Activated CD8-positive, alpha-beta T cell treated with anti-CD3 and anti-CD28 coated beads, Interleukin-2, amount 10 ng/mL, durations not matched to agents 7 days and 5 days (primary cell): ENCODE data around the gene DPH5. TPM values are rescaled to one million over a fixed set of nuclear protein-coding genes. Genes with fewer than 3 reads are reported as not detected.
"Not testable (repeated sequence)": the region's sequence is repeated elsewhere in the genome, so short reads cannot be mapped to it uniquely, and the experiment has no call there.

Source experiments
- ATAC-seq: fragments of 150-1000 bp; cut with Tn5 transposase; one replicate; pipeline ENCODE4 v1.10.0; 2021; ENCODE audit warnings: moderate library complexity
- CTCF ChIA-PET: fragments of 350-600 bp; sonication (Branson Sonifier 250); formaldehyde crosslinking; loops from one replicate; lab custom pipeline; 2021; ENCODE audit warnings: antibody characterized with exemption; lab: Charles Lee
- POLR2A ChIA-PET: fragments of 350-600 bp; sonication (Branson Sonifier 250); formaldehyde crosslinking; loops from one replicate; lab custom pipeline; 2021; ENCODE audit warnings: antibody characterized with exemption; lab: Charles Lee
- DNase-seq: peaks from one replicate; pipeline ENCODE4 v3.0.0-alpha.2; 2020
- H3K27ac Mint-ChIP-seq: one replicate; pipeline ENCODE4 v1.8.0; 2021; ENCODE audit warnings: mild to moderate bottlenecking, mixed read lengths
- H3K27me3 Mint-ChIP-seq: one replicate; pipeline ENCODE4 v1.8.0; 2021; ENCODE audit warnings: low read depth, mixed read lengths
- H3K36me3 Mint-ChIP-seq: one replicate; pipeline ENCODE4 v1.8.0; 2021; ENCODE audit warnings: low read depth, mixed read lengths
- H3K4me1 Mint-ChIP-seq: one replicate; pipeline ENCODE4 v1.8.0; 2021; ENCODE audit warnings: low read depth, mixed read lengths
- H3K4me3 Mint-ChIP-seq: one replicate; pipeline ENCODE4 v1.8.0; 2021; ENCODE audit warnings: mild to moderate bottlenecking, mixed read lengths
- H3K9me3 Mint-ChIP-seq: one replicate; pipeline ENCODE4 v1.8.0; 2022; ENCODE audit warnings: mixed read lengths; ENCODE audit not compliant: insufficient read depth
- total RNA-seq, 2 experiments: library from RNA; stranded (reverse); gene quantifications; one replicate each; pipeline ENCODE4 v1.2.3, GENCODE V29; 2021

Gene DPH5, protein sequence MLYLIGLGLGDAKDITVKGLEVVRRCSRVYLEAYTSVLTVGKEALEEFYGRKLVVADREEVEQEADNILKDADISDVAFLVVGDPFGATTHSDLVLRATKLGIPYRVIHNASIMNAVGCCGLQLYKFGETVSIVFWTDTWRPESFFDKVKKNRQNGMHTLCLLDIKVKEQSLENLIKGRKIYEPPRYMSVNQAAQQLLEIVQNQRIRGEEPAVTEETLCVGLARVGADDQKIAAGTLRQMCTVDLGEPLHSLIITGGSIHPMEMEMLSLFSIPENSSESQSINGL
- total RNA-seq, result 10 to 100 TPM; 37.8 to 41.7 TPM

DNA sequence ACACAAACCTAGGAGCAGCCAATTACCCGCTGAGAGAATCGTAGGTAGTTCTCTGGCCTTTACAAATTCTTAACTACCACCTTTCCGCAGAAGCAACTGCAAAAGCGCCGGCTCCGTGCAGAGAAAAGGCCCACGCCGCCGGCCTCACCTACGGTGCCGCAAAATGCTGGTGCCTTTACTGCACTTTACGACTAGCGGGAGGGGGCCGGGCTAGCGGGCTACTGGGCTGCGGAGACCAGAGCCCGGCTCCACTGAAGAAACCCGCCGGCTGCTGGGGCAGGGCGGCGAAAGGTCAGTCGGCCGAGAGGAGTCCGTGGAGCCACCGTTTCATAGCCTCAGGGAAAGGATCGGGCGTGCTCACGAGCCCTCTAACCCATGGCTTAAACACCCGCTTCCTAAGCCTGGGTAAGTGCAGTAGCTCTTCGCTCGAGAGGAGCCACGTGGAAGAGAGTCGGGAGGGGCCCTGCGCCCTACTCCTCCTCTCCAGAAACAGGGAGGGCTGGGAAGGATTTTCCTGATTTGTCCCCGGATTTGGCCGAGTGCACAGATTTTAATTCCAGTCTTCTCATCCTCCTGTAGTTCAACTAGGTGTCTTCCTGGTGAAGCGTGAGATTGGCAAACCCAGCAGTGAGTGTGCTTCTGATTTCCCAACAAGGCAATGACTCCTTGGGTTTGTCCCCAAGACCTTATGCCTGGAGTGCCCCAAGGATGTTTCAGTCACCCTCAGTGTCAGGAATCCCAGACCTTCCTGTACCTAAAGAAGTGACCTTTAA, at the start of gene DPH5:
Gene DPH5 (minus strand): TSS at position 128 of the 773 bp plus-strand sequence. CDS start 341 bp downstream, outside the sequence.
- peaks cover 54% of the 10 kb centered on the region for H3K36me3 Mint-ChIP-seq
- ChIA-PET POLR2A (interaction anchor here (0.7 to 2.8 kb wide), 7 partner anchors 10 to 213 kb away, joined by 3 to 11 read pairs (median 3); partner anchors contain the start of gene S1PR1), CTCF (interaction anchor here (1.1 to 3.2 kb wide), 5 partner anchors 9 to 213 kb away, joined by 3 to 20 read pairs (median 4); no protein-coding TSS in a partner anchor)
- H3K9me3 Mint-ChIP-seq, result no peaks in the 10 kb centered on the region
- H3K27ac Mint-ChIP-seq, result peak within 1 kb of the TSS; percentile 96
- no peaks in the 10 kb centered on the region for H3K27me3 Mint-ChIP-seq
- H3K4me1 Mint-ChIP-seq, result peaks cover 56% of the 10 kb centered on the region
- DNase-seq (peak; percentile 93), ATAC-seq (peak; percentile 96)
- peak within 1 kb of the TSS; percentile 99 for H3K4me3 Mint-ChIP-seq

DNA sequence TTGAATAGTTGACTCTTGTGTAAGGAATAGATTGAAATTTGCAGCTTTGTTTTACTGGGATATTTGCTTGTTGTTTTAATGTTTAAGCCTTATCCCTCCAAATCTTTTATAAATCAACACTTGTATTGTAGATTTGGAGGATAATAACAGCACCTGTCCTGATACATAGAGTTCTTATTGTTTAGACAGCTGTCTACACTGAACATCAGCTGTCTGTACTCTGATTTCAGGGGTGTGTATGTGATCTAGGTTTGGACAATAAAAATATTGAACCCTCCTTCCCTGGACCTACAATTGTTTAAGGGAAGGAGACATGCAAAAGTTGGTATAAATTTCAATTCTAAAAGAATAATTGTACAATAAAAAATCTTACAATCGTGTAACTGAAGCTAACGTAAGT, 48.3 kb upstream of the DPH5 start:
- POLR2A ChIA-PET, result interaction anchor here (0.9 kb wide), 1 partner anchor 162 kb away, joined by 3 read pairs; no protein-coding TSS in a partner anchor

DNA sequence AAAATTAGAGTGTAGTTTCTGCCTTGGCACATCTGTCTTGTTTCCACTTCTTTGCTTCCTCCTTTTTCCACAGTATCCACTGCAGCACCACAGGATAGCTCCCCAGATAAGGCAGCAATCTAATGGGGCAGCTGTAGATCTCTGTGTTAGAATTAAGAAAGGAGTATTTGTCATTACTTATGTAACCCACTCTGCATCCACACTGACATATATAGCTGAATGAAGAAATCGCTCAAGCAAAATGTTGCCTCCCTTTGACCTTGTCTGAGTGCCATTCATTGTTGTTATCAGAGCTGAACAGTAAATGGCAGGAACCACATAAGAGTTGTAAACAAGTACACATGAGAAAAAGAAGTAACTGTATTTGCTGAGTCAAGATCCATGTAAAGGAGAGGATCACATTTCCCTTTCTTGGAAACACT, 45.9 kb upstream of the DPH5 start:
- H3K4me1 Mint-ChIP-seq, result peaks cover 34% of the 10 kb centered on the region
- no peak overlapping the region for H3K27ac Mint-ChIP-seq
- H3K9me3 Mint-ChIP-seq, result no peaks in the 10 kb centered on the region
- POLR2A ChIA-PET, result no interaction called here
- CTCF ChIA-PET, result interaction anchor here (2.7 kb wide), 1 partner anchor 8 kb away, joined by 10 read pairs; no protein-coding TSS in a partner anchor
- ATAC-seq (no peak), DNase-seq (no peak)
- H3K27me3 Mint-ChIP-seq, result no peaks in the 10 kb centered on the region
- H3K36me3 Mint-ChIP-seq, result peaks cover 59% of the 10 kb centered on the region
- no peak overlapping the region for H3K4me3 Mint-ChIP-seq

More for the DNA sequence above, 48.3 kb upstream of the DPH5 start:
- CTCF ChIA-PET, result interaction anchor here (0.8 to 1.8 kb wide), 3 partner anchors 29 to 215 kb away, joined by 3 to 4 read pairs (median 4); no protein-coding TSS in a partner anchor
- peaks cover 66% of the 10 kb centered on the region for H3K36me3 Mint-ChIP-seq
- H3K27ac Mint-ChIP-seq, result no peak overlapping the region
- no peaks in the 10 kb centered on the region for H3K27me3 Mint-ChIP-seq
- ATAC-seq (no peak), DNase-seq (no peak)
- H3K4me1 Mint-ChIP-seq, result peaks cover 29% of the 10 kb centered on the region
- peaks cover 2% of the 10 kb centered on the region for H3K9me3 Mint-ChIP-seq
- H3K4me3 Mint-ChIP-seq, result no peak overlapping the region

DNA sequence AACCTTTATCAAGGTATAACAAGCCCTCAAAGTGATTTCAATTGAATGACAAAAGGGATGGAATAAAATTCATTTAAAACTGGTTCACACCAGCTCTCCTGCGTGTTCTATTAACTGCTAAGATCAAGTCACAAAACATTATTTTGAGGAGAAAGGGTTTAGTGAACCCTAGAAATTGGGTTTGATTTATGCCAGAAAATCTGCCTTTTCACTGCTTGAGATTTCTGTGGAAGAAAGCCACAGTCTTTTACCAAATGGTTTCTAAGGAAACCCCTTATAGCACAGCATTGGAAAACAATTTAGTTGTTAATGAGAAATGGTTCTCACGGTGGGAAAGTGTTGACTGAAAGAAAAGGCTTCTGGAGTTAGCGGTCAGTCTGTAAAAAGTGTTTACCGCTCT, 43.6 kb upstream of the DPH5 start:
- no peak overlapping the region for H3K4me3 Mint-ChIP-seq
- CTCF ChIA-PET, result interaction anchor here (2.7 kb wide), 1 partner anchor 11 kb away, joined by 10 read pairs; no protein-coding TSS in a partner anchor
- H3K36me3 Mint-ChIP-seq, result peaks cover 47% of the 10 kb centered on the region
- H3K4me1 Mint-ChIP-seq, result peaks cover 49% of the 10 kb centered on the region
- no peak for DNase-seq
- no peaks in the 10 kb centered on the region for H3K27me3 Mint-ChIP-seq
- POLR2A ChIA-PET, result no interaction called here
- ATAC-seq, result no peak
- H3K27ac Mint-ChIP-seq, result no peak overlapping the region
- no peaks in the 10 kb centered on the region for H3K9me3 Mint-ChIP-seq

DNA sequence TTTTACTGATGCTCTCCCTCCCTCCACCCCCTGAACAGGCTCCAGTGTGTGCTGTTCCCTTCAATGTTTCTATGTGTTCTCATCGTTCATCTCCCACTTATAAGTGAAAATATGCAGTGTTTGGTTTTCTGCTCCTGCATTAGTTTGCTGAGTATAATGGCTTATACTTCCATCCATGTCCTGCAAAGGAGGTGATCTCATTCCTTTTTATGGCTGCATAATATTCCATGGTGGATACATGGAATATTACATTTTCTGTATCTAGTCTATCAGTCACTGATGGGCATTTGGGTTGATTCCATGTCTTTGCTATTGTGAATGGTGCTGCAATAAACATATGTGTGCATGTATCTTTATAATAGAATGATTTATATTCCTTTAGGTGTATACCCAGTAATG, 41.4 kb upstream of the DPH5 start:
- H3K9me3 Mint-ChIP-seq, H3K27me3 Mint-ChIP-seq, DNase-seq, POLR2A ChIA-PET, CTCF ChIA-PET, H3K4me3 Mint-ChIP-seq, ATAC-seq: not testable (repeated sequence)
- Mint-ChIP-seq H3K4me1 (peaks cover 52% of the 10 kb centered on the region), H3K27ac (peak overlapping the region; percentile 28), H3K36me3 (peaks cover 38% of the 10 kb centered on the region)

DNA sequence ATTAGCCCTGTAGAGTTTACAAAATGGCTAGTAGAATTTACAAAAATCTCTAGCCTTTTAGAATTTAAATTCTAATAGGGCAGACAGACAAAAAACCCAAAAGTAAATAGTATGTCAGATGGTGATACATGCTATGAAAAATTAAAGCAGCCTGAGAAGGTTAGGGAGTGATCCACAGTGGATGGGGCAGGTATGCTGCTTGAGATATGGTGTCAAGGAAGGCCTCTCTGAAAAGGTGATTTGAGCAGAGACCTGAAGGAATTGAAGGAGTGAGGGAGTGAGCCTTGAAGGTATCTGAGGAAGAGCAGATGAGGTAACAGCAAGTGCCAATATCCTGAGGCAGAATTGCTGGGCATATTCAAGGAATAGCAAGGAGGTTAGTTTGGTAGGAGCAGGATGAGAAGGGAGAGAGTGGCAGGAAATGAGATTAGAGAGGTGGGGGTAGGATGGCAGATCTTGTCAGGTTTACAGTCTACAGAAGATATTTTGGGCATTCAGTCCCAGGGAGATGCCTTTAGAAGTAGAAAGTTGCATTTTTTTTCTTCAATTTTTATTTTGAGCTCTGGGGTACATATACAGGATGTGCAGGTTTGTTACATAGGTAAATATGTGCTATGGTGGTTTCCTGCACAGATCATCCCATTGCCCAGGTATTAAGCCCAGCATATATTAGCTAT, 40.8 kb upstream of the DPH5 start:
- DNase-seq (no peak), ATAC-seq (peak; percentile 61)
- CTCF ChIA-PET, result no interaction called here
- H3K27ac Mint-ChIP-seq, result peak overlapping the region; percentile 75
- no peak overlapping the region for H3K4me3 Mint-ChIP-seq
- H3K27me3 Mint-ChIP-seq, result no peaks in the 10 kb centered on the region
- H3K4me1 Mint-ChIP-seq, result peaks cover 47% of the 10 kb centered on the region
- peaks cover 38% of the 10 kb centered on the region for H3K36me3 Mint-ChIP-seq
- no peaks in the 10 kb centered on the region for H3K9me3 Mint-ChIP-seq
- POLR2A ChIA-PET, result no interaction called here

DNA sequence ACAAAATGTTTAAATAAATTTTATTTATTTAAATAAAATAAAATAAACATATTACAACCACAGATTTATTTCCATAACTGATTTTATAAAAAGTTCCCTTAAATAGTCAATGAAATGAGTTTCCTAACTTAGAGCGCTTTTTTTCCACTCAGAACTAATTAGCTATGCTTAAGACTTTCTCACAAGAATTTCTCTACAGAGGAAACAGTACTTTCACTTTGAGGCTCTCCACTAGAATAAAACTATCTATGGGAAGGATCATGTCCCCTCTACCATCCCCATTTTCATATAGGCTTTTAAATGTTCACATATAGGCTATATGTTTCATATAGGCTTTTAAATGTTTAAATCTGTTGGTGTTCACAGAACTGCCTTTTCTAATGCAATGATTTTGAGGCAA, 40.0 kb upstream of the DPH5 start:
- H3K4me1 Mint-ChIP-seq, result peaks cover 47% of the 10 kb centered on the region
- ATAC-seq (no peak), DNase-seq (no peak)
- POLR2A ChIA-PET, result no interaction called here
- H3K9me3 Mint-ChIP-seq, result no peaks in the 10 kb centered on the region
- H3K27ac Mint-ChIP-seq, result peak overlapping the region; percentile 45
- peaks cover 41% of the 10 kb centered on the region for H3K36me3 Mint-ChIP-seq
- no peaks in the 10 kb centered on the region for H3K27me3 Mint-ChIP-seq
- CTCF ChIA-PET, result interaction anchor here (1.0 kb wide), 2 partner anchors 14 to 173 kb away, joined by 3 to 4 read pairs; no protein-coding TSS in a partner anchor
- H3K4me3 Mint-ChIP-seq, result peak overlapping the region; percentile 10

DNA sequence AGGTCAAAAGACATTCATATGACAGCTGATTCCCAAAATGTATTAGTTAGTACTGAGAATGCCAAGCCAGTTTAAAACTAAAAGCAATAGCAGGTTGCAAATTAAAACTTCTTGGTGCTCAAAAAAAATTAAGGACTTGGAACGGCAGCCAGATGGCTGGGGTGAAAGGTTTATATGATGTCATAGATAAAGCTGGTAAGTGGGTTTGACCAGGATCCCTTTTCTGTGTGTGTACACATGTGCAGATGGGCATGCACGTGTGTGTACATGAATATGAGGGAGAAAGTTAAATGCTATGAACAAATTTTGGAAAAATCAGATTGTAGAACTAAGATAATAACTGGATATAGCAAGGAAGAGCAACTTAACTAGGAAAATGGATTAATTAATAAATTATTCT, 39.1 kb upstream of the DPH5 start:
- ChIA-PET CTCF (interaction anchor here (0.9 to 1.5 kb wide), 5 partner anchors 13 to 224 kb away, joined by 3 to 4 read pairs (median 3); no protein-coding TSS in a partner anchor), POLR2A (no interaction called here)
- no peaks in the 10 kb centered on the region for H3K9me3 Mint-ChIP-seq
- H3K27ac Mint-ChIP-seq, result no peak overlapping the region
- ATAC-seq (no peak), DNase-seq (no peak)
- peaks cover 50% of the 10 kb centered on the region for H3K4me1 Mint-ChIP-seq
- H3K4me3 Mint-ChIP-seq, result no peak overlapping the region
- no peaks in the 10 kb centered on the region for H3K27me3 Mint-ChIP-seq
- peaks cover 46% of the 10 kb centered on the region for H3K36me3 Mint-ChIP-seq

DNA sequence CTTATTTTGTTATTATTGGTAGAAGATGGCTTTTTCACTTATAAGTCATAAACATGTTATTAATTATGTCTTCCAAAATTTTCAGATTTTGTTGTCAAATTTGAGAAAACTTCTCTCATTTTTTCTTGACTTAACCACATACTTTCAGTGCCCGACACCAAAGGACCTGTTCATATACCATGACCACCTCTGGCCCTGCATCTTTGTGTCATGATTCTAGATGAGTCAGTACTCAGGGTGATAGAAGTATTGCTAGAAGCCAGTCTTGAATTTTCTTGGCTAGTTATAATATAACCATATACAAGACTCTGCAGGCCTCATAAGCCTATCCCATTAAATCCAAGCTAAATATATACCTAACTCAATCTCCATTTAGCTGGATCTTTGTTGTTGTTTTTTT, 35.4 kb upstream of the DPH5 start:
- Mint-ChIP-seq H3K27me3 (no peaks in the 10 kb centered on the region), H3K36me3 (peaks cover 42% of the 10 kb centered on the region), H3K4me1 (peaks cover 31% of the 10 kb centered on the region), H3K27ac (no peak overlapping the region), H3K9me3 (peaks cover 7% of the 10 kb centered on the region), H3K4me3 (no peak overlapping the region)
- ChIA-PET POLR2A (interaction anchor here (0.7 kb wide), 1 partner anchor 171 kb away, joined by 3 read pairs; no protein-coding TSS in a partner anchor), CTCF (no interaction called here)
- ATAC-seq (no peak), DNase-seq (no peak)

DNA sequence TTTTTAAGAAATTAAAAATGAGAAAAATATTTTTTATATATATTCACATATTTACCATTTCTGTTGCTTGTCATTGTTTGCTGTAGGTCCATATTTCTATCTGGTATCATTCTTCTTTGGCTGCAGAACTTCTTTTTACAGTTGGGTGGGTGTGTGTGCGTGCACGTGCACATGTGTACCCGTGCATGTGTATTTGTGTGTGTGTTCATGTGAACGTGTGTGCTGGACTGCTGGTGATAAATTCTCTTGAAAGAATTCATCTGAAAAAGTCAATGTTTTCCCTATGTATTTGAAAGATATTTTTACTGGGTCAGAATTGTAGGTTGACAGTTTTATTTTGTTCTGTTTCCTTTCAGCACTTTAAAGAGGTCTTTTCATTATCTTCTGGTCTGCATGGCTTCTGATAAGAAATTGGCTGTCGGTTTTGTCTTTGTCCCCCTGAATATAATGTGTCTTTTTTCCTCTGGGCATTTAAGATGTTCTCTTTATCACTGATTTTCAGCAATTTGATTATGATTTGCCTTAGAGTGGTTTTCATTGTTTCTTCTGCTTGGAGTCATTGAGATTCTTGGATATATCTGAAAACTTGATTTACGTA, 34.5 kb upstream of the DPH5 start:
- peaks cover 7% of the 10 kb centered on the region for H3K9me3 Mint-ChIP-seq
- CTCF ChIA-PET, result no interaction called here
- POLR2A ChIA-PET, result no interaction called here
- peaks cover 47% of the 10 kb centered on the region for H3K36me3 Mint-ChIP-seq
- no peaks in the 10 kb centered on the region for H3K27me3 Mint-ChIP-seq
- DNase-seq, result no peak
- no peak overlapping the region for H3K4me3 Mint-ChIP-seq
- ATAC-seq, result no peak
- peak overlapping the region; percentile 14 for H3K27ac Mint-ChIP-seq
- peaks cover 30% of the 10 kb centered on the region for H3K4me1 Mint-ChIP-seq

DNA sequence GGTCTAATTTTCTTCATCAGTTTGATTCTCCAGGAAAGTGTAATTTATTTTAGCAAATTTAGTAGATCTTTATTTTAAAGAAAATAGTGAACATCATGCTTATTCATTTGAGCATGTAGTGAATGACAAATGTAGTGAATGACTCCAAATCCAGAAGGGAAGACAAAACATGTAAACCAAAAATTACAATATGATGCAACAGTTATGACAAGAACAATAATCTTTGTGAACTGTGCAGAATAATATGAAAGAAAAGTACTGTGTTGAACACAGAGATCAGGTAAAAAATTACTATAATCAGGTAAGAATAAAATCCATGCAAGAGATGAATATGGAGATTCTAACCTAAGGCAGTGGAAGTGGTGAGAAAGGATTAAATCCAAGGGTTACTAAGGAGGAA, 30.0 kb upstream of the DPH5 start:
- ChIA-PET POLR2A (interaction anchor here (1.1 kb wide), 1 partner anchor 76 kb away, joined by 3 read pairs; no protein-coding TSS in a partner anchor), CTCF (no interaction called here)
- H3K27ac Mint-ChIP-seq, result no peak overlapping the region
- H3K4me1 Mint-ChIP-seq, result peaks cover 19% of the 10 kb centered on the region
- peaks cover 42% of the 10 kb centered on the region for H3K36me3 Mint-ChIP-seq
- H3K9me3 Mint-ChIP-seq, result peaks cover 7% of the 10 kb centered on the region
- ATAC-seq, result no peak
- DNase-seq, result no peak
- H3K27me3 Mint-ChIP-seq, result no peaks in the 10 kb centered on the region
- no peak overlapping the region for H3K4me3 Mint-ChIP-seq
